IPS-11a (cell line): ENCODE results near the gene ASAH2B.

Experiments used
- H3K4me3 ChIP-seq: one replicate; pipeline ENCODE4 v1.5.1; 2013; ENCODE audit warnings: low read depth, low read length, control low read depth

ASAH2B gene

DNA sequence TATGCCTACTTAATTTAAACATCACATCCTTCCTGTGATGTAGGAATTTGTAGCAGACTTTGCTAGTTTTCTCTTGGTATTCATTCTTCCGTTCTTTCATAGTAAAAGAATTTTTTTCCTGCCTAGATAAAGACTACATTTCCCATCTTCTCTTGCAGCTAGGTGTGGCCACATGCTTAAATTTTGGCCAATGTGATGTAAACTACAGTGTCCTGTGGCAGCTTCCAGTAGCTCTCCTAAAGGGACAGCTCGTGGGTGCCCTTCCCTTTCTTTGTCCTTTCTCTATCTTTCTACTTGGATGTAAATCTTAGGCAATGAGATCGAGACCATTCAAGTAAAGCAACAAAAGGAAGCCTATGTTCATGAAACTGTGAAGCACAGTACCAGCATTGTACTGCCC is 58.6 kb downstream of the ASAH2B start:
- no peak overlapping the region for H3K4me3 ChIP-seq

DNA sequence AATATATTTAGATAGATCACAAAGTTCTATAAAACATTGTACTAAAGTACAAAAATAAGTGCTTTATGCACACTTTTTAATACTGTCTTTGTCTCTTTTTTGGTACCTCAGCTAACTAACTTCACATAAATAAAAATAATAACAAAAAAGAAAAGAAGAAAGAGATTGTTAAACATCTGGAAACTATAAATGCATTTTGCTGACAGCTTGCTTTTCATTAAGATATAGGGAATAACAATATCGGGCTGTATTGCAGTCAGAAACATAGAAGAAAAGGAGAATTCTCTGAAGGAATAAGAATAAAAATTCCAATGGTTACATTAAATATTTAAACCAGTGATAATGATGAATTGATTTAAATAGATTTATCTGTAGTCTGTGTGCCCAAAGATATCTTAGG is 59.9 kb downstream of the ASAH2B start:
- H3K4me3 ChIP-seq = no peak overlapping the region

DNA sequence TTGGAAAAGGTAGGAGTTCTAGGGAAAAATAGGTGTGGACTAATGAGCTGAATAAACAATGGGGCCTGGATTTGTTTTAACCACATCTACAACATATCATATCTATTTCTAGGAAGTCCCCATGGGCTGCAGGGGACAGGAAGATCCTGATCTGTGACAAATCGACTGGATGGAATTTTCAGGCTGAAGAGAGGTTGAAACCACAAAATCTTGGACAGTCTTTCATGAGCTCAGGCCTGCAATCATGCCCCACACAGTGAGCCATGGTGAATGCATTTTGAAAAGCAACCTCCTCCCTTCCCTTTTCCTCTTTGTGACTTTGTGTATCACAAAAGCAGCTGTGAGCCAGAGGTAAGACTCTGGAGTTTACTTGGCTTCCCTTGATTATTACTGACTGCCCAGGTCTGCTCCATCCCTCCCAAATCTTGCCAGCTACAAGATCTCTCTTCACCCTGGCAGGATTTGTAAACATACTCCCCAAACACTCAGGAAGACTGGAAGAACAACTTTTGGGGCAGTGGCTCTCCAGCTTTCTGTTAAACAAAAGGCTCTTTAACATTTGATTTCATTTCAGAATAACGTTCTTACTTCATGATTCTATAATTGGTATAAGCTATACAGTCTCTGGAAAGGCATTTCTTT is 66.4 kb downstream of the ASAH2B start:
- H3K4me3 ChIP-seq = no peak overlapping the region

- no peak overlapping the region for H3K4me3 ChIP-seq
Observed at GRCh38 chr10:50807851-50808776, 68.4 kb downstream of the ASAH2B start.
